ENCODE measurements around the gene ACADM. TPM values are rescaled to one million over a fixed set of nuclear protein-coding genes. Genes with fewer than 3 reads are reported as not detected.

The ACADM gene
- total and polyA plus RNA-seq, 2 of the 13 experiments (the other 11 are each of a cell fraction or from before 2014, with no cell fraction given) = 43.7 to 92.2 TPM

- TF ChIP-seq LRRFIP1 (CRISPR knock-in tag; conservative IDR thresholded peaks at IDR 0.05) = no peak
- TF ChIP-seq, protein P1, sequence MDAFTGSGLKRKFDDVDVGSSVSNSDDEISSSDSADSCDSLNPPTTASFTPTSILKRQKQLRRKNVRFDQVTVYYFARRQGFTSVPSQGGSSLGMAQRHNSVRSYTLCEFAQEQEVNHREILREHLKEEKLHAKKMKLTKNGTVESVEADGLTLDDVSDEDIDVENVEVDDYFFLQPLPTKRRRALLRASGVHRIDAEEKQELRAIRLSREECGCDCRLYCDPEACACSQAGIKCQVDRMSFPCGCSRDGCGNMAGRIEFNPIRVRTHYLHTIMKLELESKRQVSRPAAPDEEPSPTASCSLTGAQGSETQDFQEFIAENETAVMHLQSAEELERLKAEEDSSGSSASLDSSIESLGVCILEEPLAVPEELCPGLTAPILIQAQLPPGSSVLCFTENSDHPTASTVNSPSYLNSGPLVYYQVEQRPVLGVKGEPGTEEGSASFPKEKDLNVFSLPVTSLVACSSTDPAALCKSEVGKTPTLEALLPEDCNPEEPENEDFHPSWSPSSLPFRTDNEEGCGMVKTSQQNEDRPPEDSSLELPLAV (CRISPR knock-in tag; conservative IDR thresholded peaks at IDR 0.05; ENCODE audit: low read depth) = no peak
- TF ChIP-seq SATB2 (CRISPR knock-in tag; IDR thresholded peaks at IDR 0.05) = no peak
- no peak; the same call in 1 of the 2 replicates for TF ChIP-seq NCOA1 (CRISPR knock-in tag; IDR thresholded peaks at IDR 0.05)
- TF ChIP-seq ZNF224 (CRISPR knock-in tag; IDR thresholded peaks at IDR 0.05) = no peak
- TF ChIP-seq ZNF335 (CRISPR knock-in tag; IDR thresholded peaks at IDR 0.05) = peak; percentile 100
- no peak for TF ChIP-seq SUZ12 (IDR thresholded peaks at IDR 0.05; ENCODE audit: low read depth, low read length)
- TF ChIP-seq, protein P2, sequence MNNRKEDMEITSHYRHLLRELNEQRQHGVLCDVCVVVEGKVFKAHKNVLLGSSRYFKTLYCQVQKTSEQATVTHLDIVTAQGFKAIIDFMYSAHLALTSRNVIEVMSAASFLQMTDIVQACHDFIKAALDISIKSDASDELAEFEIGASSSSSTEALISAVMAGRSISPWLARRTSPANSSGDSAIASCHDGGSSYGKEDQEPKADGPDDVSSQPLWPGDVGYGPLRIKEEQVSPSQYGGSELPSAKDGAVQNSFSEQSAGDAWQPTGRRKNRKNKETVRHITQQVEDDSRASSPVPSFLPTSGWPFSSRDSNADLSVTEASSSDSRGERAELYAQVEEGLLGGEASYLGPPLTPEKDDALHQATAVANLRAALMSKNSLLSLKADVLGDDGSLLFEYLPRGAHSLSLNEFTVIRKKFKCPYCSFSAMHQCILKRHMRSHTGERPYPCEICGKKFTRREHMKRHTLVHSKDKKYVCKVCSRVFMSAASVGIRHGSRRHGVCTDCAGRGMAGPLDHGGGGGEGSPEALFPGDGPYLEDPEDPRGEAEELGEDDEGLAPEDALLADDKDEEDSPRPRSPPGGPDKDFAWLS (CRISPR knock-in tag; IDR thresholded peaks at IDR 0.05; ENCODE audit: borderline replicate concordance) = no peak
- TF ChIP-seq SMAD3 (CRISPR knock-in tag; IDR thresholded peaks at IDR 0.05) = peak; percentile 83; the same call in 1 of the 2 replicates
- TF ChIP-seq, protein P3, sequence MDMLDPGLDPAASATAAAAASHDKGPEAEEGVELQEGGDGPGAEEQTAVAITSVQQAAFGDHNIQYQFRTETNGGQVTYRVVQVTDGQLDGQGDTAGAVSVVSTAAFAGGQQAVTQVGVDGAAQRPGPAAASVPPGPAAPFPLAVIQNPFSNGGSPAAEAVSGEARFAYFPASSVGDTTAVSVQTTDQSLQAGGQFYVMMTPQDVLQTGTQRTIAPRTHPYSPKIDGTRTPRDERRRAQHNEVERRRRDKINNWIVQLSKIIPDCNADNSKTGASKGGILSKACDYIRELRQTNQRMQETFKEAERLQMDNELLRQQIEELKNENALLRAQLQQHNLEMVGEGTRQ (IDR thresholded peaks at IDR 0.05; ENCODE audit: low read depth, low read length) = no peak
- TF ChIP-seq, protein P3 (CRISPR knock-in tag; IDR thresholded peaks at IDR 0.05; ENCODE audit: borderline replicate concordance) = no peak
- no peak for TF ChIP-seq CCAR2 (optimal IDR thresholded peaks at IDR 0.05; ENCODE audit: low read depth, low read length)
- no peak for TF ChIP-seq MYPOP (CRISPR knock-in tag; IDR thresholded peaks at IDR 0.05)
- TF ChIP-seq HNRNPH1 (optimal IDR thresholded peaks at IDR 0.05; ENCODE audit: low read depth, low read length) = no peak
- TF ChIP-seq PRMT3 (CRISPR knock-in tag; IDR thresholded peaks at IDR 0.05; ENCODE audit: borderline replicate concordance, low read depth) = no peak
- TF ChIP-seq PBX2 (CRISPR knock-in tag; IDR thresholded peaks at IDR 0.05) = no peak; the same call in 1 of the 2 replicates
These were observed 61.7 kb downstream of the ACADM start, which contains the start of gene RABGGTB (continued) for GRCh38 chr1:75785983-75786853.
